CMK (cell line): ENCODE data around the gene ANXA4.

Experiments
- DNase-seq: peaks from one replicate; pipeline ENCODE4 v3.0.0-alpha.2; 2010; ENCODE audit warnings: low read depth

Gene ANXA4

GRCh38 chr2:69741575-69742321 is at the start of gene ANXA4:
Gene ANXA4 (plus strand): TSS chr2:69742134. CDS start chr2:69781566, 39,432 bp downstream.
- DNase-seq: peak; percentile 39

DNA sequence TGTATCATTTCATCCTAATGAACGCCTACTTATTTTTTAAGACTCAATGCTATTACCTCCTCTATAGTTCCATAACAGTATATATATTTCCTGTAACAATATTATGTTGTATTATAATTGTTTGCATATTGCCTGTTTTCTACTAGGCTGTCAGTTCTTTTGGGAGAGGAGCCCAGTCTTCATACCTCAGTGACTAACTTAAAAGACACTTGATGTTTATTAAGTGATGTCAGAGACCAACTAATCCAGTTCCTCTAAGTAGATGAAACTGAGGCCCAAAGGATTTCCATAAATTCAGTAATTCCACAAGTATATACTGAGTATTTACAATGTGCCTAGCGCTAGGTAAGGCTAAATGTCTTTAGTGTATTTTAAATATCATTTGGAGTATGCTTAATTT is 49.5 kb upstream of the ANXA4 start:
- DNase-seq: no peak

DNA sequence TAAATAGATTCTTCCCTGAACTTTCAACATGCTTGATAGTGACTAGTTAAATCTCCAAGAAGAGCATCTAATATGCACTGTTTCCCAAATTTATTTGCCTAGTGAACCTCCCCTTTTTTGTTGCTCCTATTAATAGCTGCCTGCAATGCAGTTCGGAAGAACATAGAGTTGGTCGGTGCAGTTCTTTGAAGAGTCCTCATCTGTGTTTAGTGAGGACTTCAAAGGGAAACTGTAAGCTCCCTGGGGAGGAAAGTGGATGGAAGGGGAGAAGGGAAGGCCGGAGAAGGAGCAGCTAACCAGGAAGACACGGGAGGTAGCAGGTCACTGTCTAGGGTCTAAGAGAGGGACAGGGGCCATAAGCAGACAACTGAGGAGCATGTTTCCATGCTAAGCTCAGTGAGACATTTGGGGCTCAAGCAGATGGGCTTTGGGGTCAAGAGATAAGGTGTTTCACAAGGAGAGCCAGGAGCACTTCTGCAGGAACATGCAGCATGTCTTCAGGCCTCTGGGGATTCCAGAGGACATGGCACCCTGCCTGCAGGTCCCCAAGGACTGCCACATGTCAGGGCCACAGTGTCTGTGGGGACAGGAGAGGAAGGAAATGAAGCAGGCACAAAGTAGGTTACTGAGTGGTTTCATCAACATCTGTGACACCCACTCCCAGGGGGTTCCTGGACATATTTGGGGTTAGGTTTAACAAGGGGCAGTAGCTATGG is 48.7 kb upstream of the ANXA4 start:
- DNase-seq: no peak

GRCh38 chr2:69693775-69694450 is 48.0 kb upstream of the ANXA4 start:
- no peak for DNase-seq

GRCh38 chr2:69694894-69695849 is 46.8 kb upstream of the ANXA4 start:
- DNase-seq: no peak

DNA sequence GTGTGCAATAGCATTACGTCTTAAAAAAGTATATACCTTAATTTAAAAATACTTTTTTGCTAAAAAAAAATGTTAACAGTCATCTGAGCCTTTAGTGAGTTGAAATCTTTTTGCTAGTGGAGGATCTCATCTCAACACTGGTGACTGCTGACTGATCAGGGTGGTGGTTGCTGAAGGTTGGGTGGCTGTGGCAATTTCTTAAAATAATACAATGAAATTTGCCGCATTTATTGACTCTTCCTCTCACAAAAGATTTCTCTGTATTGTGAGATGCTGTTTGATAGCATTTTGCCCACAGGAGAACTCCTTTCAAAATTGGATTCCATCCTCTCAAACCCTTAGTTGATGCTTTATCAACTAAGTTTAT is 46.1 kb upstream of the ANXA4 start:
- DNase-seq: no peak

- DNase-seq: no peak
Measured at GRCh38 chr2:69700381-69700780, 41.6 kb upstream of the ANXA4 start.

DNA sequence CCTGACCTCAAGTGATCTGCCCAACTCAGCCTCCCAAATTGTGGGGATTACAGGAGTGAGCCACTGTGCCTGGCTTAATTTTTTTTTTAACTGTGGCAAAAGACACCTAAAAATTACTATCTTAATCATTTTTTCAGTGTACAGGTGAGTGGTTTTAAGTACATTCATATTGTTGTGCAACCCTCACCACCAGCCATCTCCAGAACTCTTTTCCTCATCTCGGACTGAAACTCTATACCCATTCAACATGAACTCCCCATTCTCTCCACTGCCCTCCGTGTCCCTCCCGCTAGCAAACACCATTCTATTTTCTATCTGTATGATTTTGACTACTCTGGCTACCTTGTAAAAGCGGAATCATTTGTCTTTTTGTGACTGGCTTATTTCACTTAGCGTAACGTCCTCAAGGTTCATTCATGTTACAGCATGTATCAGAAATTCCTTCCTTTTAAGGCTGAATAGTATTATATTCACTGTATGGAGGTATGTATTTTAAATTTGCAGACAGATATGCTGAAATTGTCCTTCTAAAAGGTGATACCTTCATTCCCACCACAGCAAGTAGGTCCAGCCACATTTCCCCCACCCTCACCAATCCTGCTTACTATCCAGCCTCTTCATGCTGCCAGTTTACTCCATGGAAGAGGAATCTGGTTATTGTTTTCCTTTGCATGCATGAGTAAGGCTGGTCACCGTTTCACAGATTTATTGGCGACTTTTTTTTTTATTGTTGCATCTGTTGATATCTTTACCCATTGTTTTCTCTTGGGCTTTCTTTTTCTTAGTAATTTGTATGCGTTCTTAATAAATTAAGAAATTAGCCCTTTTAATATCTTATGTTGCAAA is 40.6 kb upstream of the ANXA4 start:
- no peak for DNase-seq

- no peak for DNase-seq
Measured at GRCh38 chr2:69703189-69703588, 38.7 kb upstream of the ANXA4 start.

DNA sequence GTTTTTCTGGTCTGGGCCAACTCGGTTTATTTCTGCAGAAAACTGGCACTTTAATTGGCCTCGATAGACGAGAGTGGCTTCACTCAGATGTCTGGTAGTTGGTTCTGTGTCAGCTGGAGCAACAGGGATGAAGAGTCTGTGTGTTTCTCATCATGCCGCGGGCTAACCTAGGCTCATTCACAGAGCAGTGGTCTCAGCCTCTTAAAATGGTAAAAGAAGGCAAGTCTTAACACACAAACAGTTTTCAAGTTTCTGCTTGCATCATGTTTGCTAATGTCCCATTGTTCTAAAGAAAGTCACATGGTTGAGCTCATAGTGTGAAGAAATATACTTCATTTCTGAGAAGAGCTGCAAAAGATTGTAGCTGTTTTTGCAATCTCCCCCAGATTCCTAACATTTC is 37.5 kb upstream of the ANXA4 start:
- no peak for DNase-seq

- DNase-seq: no peak
Measured at GRCh38 chr2:69709290-69709689, 32.6 kb upstream of the ANXA4 start.

GRCh38 chr2:69711971-69712370 is 30.0 kb upstream of the ANXA4 start:
- no peak for DNase-seq

DNA sequence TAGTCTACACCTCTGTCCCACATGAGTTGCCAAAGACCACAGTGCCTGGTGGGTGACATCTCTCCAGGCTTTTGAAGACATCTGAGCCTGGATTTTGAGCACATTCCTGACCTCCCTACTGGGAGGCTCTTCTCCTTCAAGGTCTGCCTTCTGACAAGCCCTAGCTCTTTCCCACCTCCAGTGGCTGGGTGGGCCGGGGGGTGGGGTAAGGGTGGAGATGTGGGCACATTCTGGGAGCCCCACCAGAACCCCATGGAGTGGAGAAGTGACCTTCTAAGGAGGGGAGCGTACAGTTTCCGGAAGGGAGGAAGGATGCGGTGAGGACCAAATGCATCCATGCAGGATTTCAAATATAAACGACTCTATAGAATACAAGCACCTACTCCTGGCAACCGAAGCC is 27.9 kb upstream of the ANXA4 start:
- DNase-seq: no peak

DNA sequence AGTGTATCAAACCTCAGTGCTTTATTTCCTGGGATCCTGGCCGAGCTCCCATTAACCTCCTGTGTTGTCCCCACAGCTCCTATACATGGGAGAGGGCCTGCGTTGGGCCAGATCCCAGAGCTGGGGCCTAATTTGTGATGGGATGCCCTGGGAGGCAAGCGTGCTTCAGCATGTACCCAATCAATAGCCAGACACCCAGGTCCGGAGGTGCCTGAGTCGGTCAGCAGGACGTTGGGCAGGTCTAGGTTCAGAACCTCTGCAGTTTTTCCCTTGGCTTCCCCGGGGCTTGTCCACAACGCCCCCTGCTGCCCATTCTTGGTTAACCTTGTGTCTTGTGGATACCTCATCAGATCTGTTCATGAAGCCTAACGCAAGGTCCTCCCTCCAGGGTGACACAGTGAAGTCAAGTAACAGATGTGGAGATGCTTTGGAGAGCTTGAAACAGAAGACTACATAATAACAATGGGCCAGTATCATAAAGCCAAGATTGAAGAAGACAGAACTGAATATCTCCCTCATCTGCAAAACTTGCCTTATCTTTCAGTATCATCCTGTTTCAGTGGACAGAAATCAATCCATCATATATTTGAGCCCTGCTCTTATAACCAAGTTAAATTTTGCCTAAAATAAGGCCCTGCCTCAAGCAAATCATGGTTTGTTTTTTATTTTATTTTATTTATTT is 27.3 kb upstream of the ANXA4 start:
- DNase-seq: peak; percentile 43

- DNase-seq: no peak
Measured at GRCh38 chr2:69715964-69716363, 26.0 kb upstream of the ANXA4 start.

GRCh38 chr2:69716555-69717120 is 25.3 kb upstream of the ANXA4 start:
- DNase-seq: no peak

DNA sequence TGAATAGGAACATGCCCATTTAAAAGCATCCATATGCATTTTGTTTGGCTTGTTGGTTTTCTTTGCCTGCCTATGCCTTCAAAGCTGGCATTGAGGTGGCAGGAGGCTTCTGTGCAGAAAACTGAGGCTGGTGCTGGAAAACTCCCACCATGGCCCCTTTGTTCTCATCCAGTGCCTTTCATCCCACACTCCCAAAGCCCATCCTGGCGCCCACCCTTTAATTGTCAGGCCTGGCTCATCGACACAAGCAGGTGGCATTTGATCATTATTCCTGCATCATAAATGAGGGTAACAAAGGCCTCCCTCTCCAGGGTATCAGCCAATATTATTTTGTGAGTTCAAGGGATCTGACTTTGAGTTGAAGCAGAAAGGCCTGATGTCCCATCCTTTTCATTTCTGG is 24.7 kb upstream of the ANXA4 start:
- DNase-seq: no peak

- no peak for DNase-seq
Measured at GRCh38 chr2:69717861-69718273, 24.1 kb upstream of the ANXA4 start.

- no peak for DNase-seq
Measured at GRCh38 chr2:69718338-69718965, 23.5 kb upstream of the ANXA4 start.

DNA sequence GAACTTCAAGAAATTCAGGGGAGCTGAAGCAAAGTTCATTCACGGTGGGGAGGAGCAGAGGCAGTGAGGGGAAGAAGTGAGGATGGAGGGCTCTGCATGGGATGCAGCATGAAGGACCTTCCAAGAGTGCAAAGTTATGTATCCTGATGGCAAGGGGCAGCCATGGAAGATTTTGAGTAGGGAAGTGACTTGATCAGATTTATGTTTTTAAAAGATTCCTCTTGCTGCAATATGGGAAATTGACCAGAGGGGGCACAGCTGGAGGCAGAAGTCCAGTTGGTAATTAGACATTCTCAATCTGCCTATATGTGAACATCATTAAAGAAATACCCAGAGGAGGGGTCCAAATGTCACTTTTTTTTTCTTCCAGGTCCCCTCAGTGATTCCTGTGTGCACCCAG is 21.5 kb upstream of the ANXA4 start:
- DNase-seq: no peak
